Thoracic aorta (tissue), 2 donors: ENCODE data around the gene TLX2. TPM values are rescaled to one million over a fixed set of nuclear protein-coding genes. Genes with fewer than 3 reads are reported as not detected.
"Not testable (repeated sequence)": the region's sequence is repeated elsewhere in the genome, so short reads cannot be mapped to it uniquely, and the experiment has no call there.

Experiments
- ATAC-seq: fragments of 150-250 bp; one replicate; pipeline ENCODE4 v1.8.0; 2017; ENCODE audit warnings: low read depth; ENCODE audit not compliant: insufficient number of reproducible peaks, low FRiP score
- DNase-seq: peaks from one replicate; pipeline ENCODE4 v3.0.0-alpha.2; 2020; ENCODE audit warnings: low spot score
- H3K27ac ChIP-seq, 2 donors: fragments of 200-600 bp; sonication (generic); 1 replicate in 1 of 2; 2 replicates in 1 of 2; pipeline ENCODE4 v1.5.1; 2016; ENCODE audit warnings: mild to moderate bottlenecking in 2 of 2, moderate library complexity in 2 of 2
- H3K27me3 ChIP-seq: fragments of 200-600 bp; sonication (generic); replicated peaks from 2 replicates; pipeline ENCODE4 v1.6.0; 2016; ENCODE audit warnings: mild to moderate bottlenecking; ENCODE audit not compliant: insufficient read depth
- H3K36me3 ChIP-seq: fragments of 200-600 bp; sonication (generic); one replicate; pipeline ENCODE4 v1.5.1; 2016
- H3K4me1 ChIP-seq, 2 donors: fragments of 200-600 bp; sonication (generic); 1 replicate in 1 of 2; 2 replicates in 1 of 2; pipeline versions ENCODE4 v1.5.1 to v1.6.0; 2016; ENCODE audit warnings: low read depth in 2 of 2, mild to moderate bottlenecking in 1 of 2; ENCODE audit not compliant: control insufficient read depth in 1 of 2
- H3K4me3 ChIP-seq: fragments of 200-600 bp; sonication (generic); 2 replicates; pipeline ENCODE4 v1.5.1; 2016; ENCODE audit warnings: mild to moderate bottlenecking
- H3K9me3 ChIP-seq: fragments of 200-600 bp; sonication (generic); 2 replicates; pipeline ENCODE4 v1.5.1; 2016
- CTCF ChIP-seq: fragments of 200-600 bp; sonication (generic); IDR thresholded peaks from one replicate; pipeline ENCODE4 v1.5.1; 2019; ENCODE audit warnings: antibody characterized with exemption
- total RNA-seq, 2 donors: library from RNA; depleted of rRNA; stranded (reverse); fragments of >200 nt; gene quantifications; one replicate each; pipeline versions ENCODE4 v1.1.0 to v1.2.3, GENCODE V29; 2016

Gene TLX2
- total RNA-seq, 2 donors from 2014 or later, result not detected

- DNase-seq, result no peak
- no peaks in the 10 kb centered on the region for H3K9me3 ChIP-seq
- H3K36me3 ChIP-seq, result peaks cover 10% of the 10 kb centered on the region
- H3K27me3 ChIP-seq, result no peaks in the 10 kb centered on the region
- H3K27ac ChIP-seq, result no peak overlapping the region
- no peak for TF ChIP-seq CTCF
- H3K4me3 ChIP-seq, result no peak overlapping the region
- H3K4me1 ChIP-seq, result peaks cover 13 to 16% of the 10 kb centered on the region in 2 donors
- ATAC-seq, result no peak
Measured at GRCh38 chr2:74474481-74474880, 39.8 kb upstream of the TLX2 start.

- H3K9me3 ChIP-seq, result no peaks in the 10 kb centered on the region
- no peak for DNase-seq
- H3K27me3 ChIP-seq, result no peaks in the 10 kb centered on the region
- no peak for TF ChIP-seq CTCF
- peaks cover 10% of the 10 kb centered on the region for H3K36me3 ChIP-seq
- ATAC-seq, result no peak
- peaks cover 13 to 16% of the 10 kb centered on the region in 2 donors for H3K4me1 ChIP-seq
- H3K4me3 ChIP-seq, result no peak overlapping the region
- no peak overlapping the region for H3K27ac ChIP-seq
Measured at GRCh38 chr2:74474899-74475298, 39.4 kb upstream of the TLX2 start.

GRCh38 chr2:74481431-74481830 lies 32.8 kb upstream of the TLX2 start:
- H3K36me3 ChIP-seq, result peaks cover 13% of the 10 kb centered on the region
- H3K27ac ChIP-seq, result peak overlapping the region in 1 of 2 donors; percentile 88
- peak overlapping the region; percentile 100 for H3K4me3 ChIP-seq
- no peak for DNase-seq
- no peak for TF ChIP-seq CTCF
- peaks cover 23 to 35% of the 10 kb centered on the region in 2 donors for H3K4me1 ChIP-seq
- H3K9me3 ChIP-seq, result no peaks in the 10 kb centered on the region
- H3K27me3 ChIP-seq, result no peaks in the 10 kb centered on the region
- no peak for ATAC-seq

- no peak for TF ChIP-seq CTCF
- ATAC-seq, result peak; percentile 26
- Histone ChIP-seq H3K27me3 (no peaks in the 10 kb centered on the region), H3K27ac (peak overlapping the region; percentile 88 to 94), H3K9me3 (no peaks in the 10 kb centered on the region), H3K4me3 (peak overlapping the region; percentile 100), H3K36me3 (peaks cover 18% of the 10 kb centered on the region), H3K4me1 (peaks cover 23 to 35% of the 10 kb centered on the region in 2 donors)
- no peak for DNase-seq
Measured at GRCh38 chr2:74481961-74482800, 32.1 kb upstream of the TLX2 start.

GRCh38 chr2:74482801-74483674 lies 31.2 kb upstream of the TLX2 start, which contains the start of the genes CCDC142 and TTC31:
Gene CCDC142 (minus strand): TSS chr2:74482998. CDS start chr2:74482837, 161 bp downstream.
Gene TTC31 (plus strand): TSS chr2:74483081. CDS start chr2:74483096, 15 bp downstream.
- peak within 1 kb of the TSS; percentile 88 to 94 for H3K27ac ChIP-seq
- H3K4me3 ChIP-seq, result peak within 1 kb of the TSS; percentile 100
- no peaks in the 10 kb centered on the region for H3K9me3 ChIP-seq
- peaks cover 17% of the 10 kb centered on the region for H3K36me3 ChIP-seq
- ATAC-seq, result peak; percentile 100
- H3K27me3 ChIP-seq, result no peaks in the 10 kb centered on the region
- H3K4me1 ChIP-seq, result peaks cover 23 to 35% of the 10 kb centered on the region in 2 donors
- peak; percentile 78 for TF ChIP-seq CTCF
- DNase-seq, result peak; percentile 95

GRCh38 chr2:74483675-74484164 lies 30.5 kb upstream of the TLX2 start:
- Histone ChIP-seq H3K4me3 (peak overlapping the region; percentile 100), H3K4me1 (peaks cover 23 to 35% of the 10 kb centered on the region in 2 donors), H3K36me3 (peaks cover 13% of the 10 kb centered on the region), H3K27ac (peak overlapping the region in 1 of 2 donors; percentile 88)
- ATAC-seq, DNase-seq, H3K9me3 ChIP-seq, H3K27me3 ChIP-seq: not testable (repeated sequence)
